Mucosa of stomach (tissue), 1 donor: ENCODE measurements around the gene TNFRSF11A.

ENCODE experiments used
- H3K27me3 ChIP-seq: one replicate; pipeline ENCODE4 v1.7.0; 2013; ENCODE audit warnings: mild to moderate bottlenecking, low read length; ENCODE audit not compliant: control insufficient read depth, insufficient read depth
- H3K36me3 ChIP-seq: one replicate; pipeline ENCODE4 v1.7.0; 2013; ENCODE audit warnings: low read length; ENCODE audit not compliant: control insufficient read depth, insufficient read depth
- H3K4me1 ChIP-seq: one replicate; pipeline ENCODE4 v1.7.0; 2013; ENCODE audit warnings: mild to moderate bottlenecking, low read length; ENCODE audit not compliant: control insufficient read depth, insufficient read depth
- H3K4me3 ChIP-seq: one replicate; pipeline ENCODE4 v1.7.0; 2013; ENCODE audit warnings: low read length
- H3K9ac ChIP-seq: one replicate; pipeline ENCODE4 v1.7.0; 2013; ENCODE audit warnings: mild to moderate bottlenecking, low read length, moderate library complexity
- H3K9me3 ChIP-seq: one replicate; pipeline ENCODE4 v1.7.0; 2013; ENCODE audit warnings: mild to moderate bottlenecking, low read length, moderate library complexity; ENCODE audit not compliant: control insufficient read depth
- donor health status: Pancreatic carcinoma.

Gene TNFRSF11A

DNA sequence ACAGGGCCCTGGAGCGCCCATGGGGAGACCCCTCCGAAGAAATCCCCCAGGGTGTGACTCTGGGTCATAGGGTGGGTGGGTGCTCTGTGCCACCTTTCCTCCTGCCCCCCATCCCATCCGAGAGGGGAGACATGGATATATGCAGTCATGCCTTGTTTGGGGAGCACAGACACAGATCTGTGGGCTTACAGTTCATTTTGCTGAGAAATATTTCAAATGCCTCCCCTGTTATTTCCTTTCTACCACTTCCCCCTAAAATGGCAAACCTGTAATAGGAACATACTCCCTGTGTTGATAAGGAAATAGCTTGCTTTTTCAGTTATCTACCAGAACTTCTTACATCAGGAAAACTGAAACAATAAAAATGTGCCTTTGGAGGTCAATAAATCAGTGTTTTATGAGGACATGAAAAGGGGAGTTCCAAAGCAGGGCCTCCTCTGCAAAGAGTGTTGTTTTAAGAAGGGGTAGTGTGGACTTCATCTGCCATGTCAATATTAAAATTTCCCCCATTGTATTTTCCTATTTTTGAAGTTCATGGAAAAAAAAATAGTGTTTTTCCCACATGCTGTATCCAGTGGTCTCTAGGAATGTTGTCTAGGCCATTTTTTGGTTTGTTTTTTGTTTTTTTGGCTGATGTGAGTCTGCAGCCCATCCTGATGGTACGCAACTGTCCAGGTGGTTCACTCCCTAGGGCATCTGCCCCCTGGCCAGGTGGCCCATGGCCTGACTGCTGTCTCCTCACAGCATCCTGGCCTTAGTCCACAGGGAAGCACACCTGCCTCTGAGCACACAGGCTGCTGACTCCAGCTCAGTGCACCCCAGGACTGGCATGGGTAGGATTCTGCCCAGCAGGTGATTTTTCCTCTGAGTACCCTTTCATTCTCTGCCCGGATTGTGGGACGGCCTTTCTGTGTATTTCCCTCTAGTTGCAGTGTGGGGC, 3.7 kb downstream of the TNFRSF11A start:
- Histone ChIP-seq H3K27me3 (peaks cover 24% of the 10 kb centered on the region), H3K4me3 (no peak overlapping the region), H3K4me1 (peaks cover 70% of the 10 kb centered on the region), H3K36me3 (no peaks in the 10 kb centered on the region), H3K9me3 (no peaks in the 10 kb centered on the region), H3K9ac (peak overlapping the region; percentile 12)

- H3K36me3 ChIP-seq = no peaks in the 10 kb centered on the region
- H3K4me3 ChIP-seq = no peak overlapping the region
- peak overlapping the region; percentile 12 for H3K9ac ChIP-seq
- H3K4me1 ChIP-seq = peaks cover 74% of the 10 kb centered on the region
- H3K9me3 ChIP-seq = no peaks in the 10 kb centered on the region
- H3K27me3 ChIP-seq = peaks cover 24% of the 10 kb centered on the region
Observed at GRCh38 chr18:62329691-62330454, 4.8 kb downstream of the TNFRSF11A start.

DNA sequence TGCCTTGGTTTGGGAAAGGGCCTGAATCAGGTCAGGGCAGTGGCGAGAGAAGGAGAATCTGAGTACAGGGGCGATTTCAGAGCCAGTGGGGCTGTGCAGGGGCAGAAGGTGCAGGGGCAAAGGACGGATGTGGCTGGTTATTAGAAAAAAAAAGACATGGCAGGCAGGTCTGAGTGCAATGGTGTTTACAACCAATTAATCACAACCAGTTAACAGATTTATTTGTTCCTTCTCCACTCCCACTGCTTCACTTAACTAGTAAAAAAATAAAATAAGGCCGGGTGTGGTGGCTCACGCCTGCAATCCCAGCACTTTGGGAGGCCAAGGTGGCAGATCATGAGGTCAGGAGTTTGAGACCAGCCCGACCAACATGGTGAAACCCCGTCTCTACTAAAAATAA, 5.5 kb downstream of the TNFRSF11A start:
- peaks cover 79% of the 10 kb centered on the region for H3K4me1 ChIP-seq
- peaks cover 20% of the 10 kb centered on the region for H3K27me3 ChIP-seq
- no peak overlapping the region for H3K9ac ChIP-seq
- no peaks in the 10 kb centered on the region for H3K9me3 ChIP-seq
- H3K4me3 ChIP-seq = no peak overlapping the region
- no peaks in the 10 kb centered on the region for H3K36me3 ChIP-seq

- H3K36me3 ChIP-seq = no peaks in the 10 kb centered on the region
- no peak overlapping the region for H3K4me3 ChIP-seq
- peaks cover 79% of the 10 kb centered on the region for H3K4me1 ChIP-seq
- H3K9ac ChIP-seq = no peak overlapping the region
- no peaks in the 10 kb centered on the region for H3K9me3 ChIP-seq
- peaks cover 14% of the 10 kb centered on the region for H3K27me3 ChIP-seq
Observed at GRCh38 chr18:62331581-62332356, 6.7 kb downstream of the TNFRSF11A start.

- peaks cover 10% of the 10 kb centered on the region for H3K27me3 ChIP-seq
- no peak overlapping the region for H3K4me3 ChIP-seq
- H3K4me1 ChIP-seq = peaks cover 75% of the 10 kb centered on the region
- H3K9me3 ChIP-seq = no peaks in the 10 kb centered on the region
- H3K9ac ChIP-seq = no peak overlapping the region
- no peaks in the 10 kb centered on the region for H3K36me3 ChIP-seq
Observed at GRCh38 chr18:62332431-62332830, 7.3 kb downstream of the TNFRSF11A start.

- H3K36me3 ChIP-seq = no peaks in the 10 kb centered on the region
- peaks cover 74% of the 10 kb centered on the region for H3K4me1 ChIP-seq
- H3K9ac ChIP-seq = no peak overlapping the region
- no peaks in the 10 kb centered on the region for H3K9me3 ChIP-seq
- peaks cover 7% of the 10 kb centered on the region for H3K27me3 ChIP-seq
- no peak overlapping the region for H3K4me3 ChIP-seq
Observed at GRCh38 chr18:62332964-62333695, 8.0 kb downstream of the TNFRSF11A start.

GRCh38 chr18:62334120-62334519, 9.0 kb downstream of the TNFRSF11A start:
- no peaks in the 10 kb centered on the region for H3K27me3 ChIP-seq

DNA sequence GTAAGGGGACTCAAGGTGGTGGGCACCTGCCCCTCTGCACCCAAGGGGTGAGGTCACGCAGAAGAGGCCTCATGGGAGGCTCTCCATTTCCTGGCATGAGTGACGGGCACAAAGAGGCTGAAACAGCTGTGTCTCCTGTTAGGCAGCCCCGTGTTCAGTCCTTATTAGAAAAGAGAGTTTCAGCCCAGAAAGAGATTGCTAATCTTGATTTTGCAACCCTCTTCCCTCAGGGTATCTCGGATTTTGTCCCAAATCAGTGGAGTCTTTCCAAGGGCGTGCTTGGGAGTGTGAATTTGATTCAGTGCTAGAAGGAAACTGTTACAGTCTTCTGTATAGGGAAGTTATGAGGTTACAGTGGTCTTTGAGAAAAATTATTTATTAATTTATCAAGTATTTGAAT, 10.4 kb downstream of the TNFRSF11A start:
- Histone ChIP-seq H3K27me3 (no peaks in the 10 kb centered on the region), H3K4me1 (peaks cover 71% of the 10 kb centered on the region), H3K36me3 (no peaks in the 10 kb centered on the region), H3K9me3 (no peaks in the 10 kb centered on the region), H3K4me3 (no peak overlapping the region), H3K9ac (no peak overlapping the region)

More at GRCh38 chr18:62334120-62334519, 9.0 kb downstream of the TNFRSF11A start:
- H3K4me1 ChIP-seq = peaks cover 71% of the 10 kb centered on the region
- no peak overlapping the region for H3K9ac ChIP-seq
- no peaks in the 10 kb centered on the region for H3K9me3 ChIP-seq
- H3K36me3 ChIP-seq = no peaks in the 10 kb centered on the region
- no peak overlapping the region for H3K4me3 ChIP-seq

- H3K27me3 ChIP-seq = no peaks in the 10 kb centered on the region
- peaks cover 74% of the 10 kb centered on the region for H3K4me1 ChIP-seq
- H3K36me3 ChIP-seq = no peaks in the 10 kb centered on the region
- no peak overlapping the region for H3K4me3 ChIP-seq
- H3K9ac ChIP-seq = no peak overlapping the region
- no peaks in the 10 kb centered on the region for H3K9me3 ChIP-seq
Observed at GRCh38 chr18:62336618-62337017, 11.5 kb downstream of the TNFRSF11A start.

GRCh38 chr18:62337336-62337735, 12.2 kb downstream of the TNFRSF11A start:
- no peaks in the 10 kb centered on the region for H3K27me3 ChIP-seq
- H3K36me3 ChIP-seq = no peaks in the 10 kb centered on the region
- H3K4me1 ChIP-seq = peaks cover 73% of the 10 kb centered on the region
- no peak overlapping the region for H3K4me3 ChIP-seq
- no peak overlapping the region for H3K9ac ChIP-seq
- H3K9me3 ChIP-seq = no peaks in the 10 kb centered on the region

DNA sequence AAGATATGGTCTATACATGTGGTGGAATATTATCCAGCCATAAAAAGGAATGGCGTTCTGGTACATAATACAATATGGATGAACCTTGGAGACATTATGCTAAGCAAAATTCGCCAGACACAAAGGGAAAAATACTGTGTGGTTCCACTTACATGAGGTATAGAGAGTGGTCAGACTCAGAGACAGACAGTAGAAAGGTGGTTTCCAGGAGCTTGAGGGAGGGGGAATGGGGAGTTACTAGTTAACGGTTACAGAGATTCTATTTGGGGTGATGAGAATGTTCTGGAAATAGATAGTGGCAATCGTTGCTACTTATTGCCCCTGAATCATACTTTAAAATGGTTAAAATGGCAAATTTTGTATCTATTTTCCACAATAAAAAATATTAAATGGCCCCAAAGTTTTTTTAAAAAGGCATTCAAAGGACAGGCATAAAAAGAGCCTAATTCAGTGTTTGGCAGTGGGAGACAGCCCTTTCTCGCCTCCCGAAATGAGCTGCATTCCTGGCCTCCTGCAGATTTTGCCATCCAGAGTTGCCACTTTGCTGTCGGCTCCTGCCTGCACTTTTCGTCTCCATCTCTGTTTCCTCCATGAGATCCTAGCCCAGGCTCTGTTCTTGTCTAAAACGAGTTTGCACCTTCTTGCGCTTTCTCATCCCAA, 13.5 kb downstream of the TNFRSF11A start:
- H3K4me3 ChIP-seq = no peak overlapping the region
- H3K9me3 ChIP-seq = no peaks in the 10 kb centered on the region
- H3K27me3 ChIP-seq = no peaks in the 10 kb centered on the region
- peaks cover 63% of the 10 kb centered on the region for H3K4me1 ChIP-seq
- no peaks in the 10 kb centered on the region for H3K36me3 ChIP-seq
- no peak overlapping the region for H3K9ac ChIP-seq
